ENCODE results near the gene GAGE10.
"Not testable (repeated sequence)": the region's sequence is repeated elsewhere in the genome, so short reads cannot be mapped to it uniquely, and the experiment has no call there.

Gene GAGE10

DNA sequence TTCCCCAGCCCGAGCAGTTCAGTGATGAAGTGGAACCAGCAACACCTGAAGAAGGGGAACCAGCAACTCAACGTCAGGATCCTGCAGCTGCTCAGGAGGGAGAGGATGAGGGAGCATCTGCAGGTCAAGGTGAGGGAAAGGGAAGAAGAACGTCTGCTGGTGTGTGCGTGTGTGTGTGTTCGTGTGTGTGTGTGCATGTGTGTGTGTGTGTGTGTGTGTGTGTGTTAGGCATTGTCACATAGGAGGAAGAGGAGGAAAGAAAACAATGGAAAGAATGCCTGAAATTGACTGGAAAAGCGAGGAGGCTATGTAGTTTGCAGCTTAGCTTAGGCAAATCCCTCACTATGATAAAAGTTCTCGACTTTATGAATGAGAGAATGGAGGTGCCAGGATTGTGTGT, 20.3 kb downstream of the GAGE10 start:
- not testable (repeated sequence) for DNase-seq (ENCODE audit: low read depth)

DNA sequence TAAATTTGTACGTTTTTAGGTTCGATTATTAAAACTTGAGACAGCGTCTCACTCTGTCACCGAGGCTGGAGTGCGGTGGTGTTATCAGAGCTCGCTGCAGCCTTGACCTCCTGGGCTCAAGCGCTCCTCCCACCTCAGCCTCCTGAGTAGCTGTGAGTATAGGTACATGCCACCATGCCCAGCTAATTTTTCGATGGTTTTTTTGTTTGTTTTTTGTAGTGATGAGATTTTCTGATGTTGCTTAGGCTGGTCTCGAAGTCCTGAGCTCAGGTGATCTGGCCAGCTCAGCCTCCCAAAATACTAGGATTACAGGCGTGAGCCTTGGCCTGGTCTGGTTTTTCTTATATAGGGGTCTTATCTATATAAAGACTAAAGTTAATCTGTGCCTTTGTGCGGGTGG, 27.0 kb downstream of the GAGE10 start:
- not testable (repeated sequence) for DNase-seq (ENCODE audit: low read depth)

DNA sequence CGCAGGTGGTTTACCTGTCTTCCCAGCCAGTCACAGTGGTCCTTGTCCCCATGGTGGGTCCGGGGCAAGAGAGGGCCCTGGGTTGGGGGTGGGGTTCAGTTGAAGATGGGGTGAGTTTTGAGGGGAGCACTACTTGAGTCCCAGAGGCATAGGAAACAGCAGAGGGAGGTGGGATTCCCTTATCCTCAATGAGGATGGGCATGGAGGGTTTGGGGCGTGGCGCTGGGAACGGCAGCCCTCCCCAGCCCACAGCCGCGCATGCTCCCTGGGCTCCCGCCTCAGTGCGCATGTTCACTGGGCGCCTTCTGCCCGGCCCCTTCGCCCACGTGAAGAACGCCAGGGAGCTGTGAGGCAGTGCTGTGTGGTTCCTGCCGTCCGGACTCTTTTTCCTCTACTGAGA, 27.8 kb downstream of the GAGE10 start, which contains the start of gene GAGE13:
Gene GAGE13 (plus strand): TSS at position 301 of the 400 bp plus-strand sequence. CDS start 1,156 bp downstream, outside the sequence.
- DNase-seq (ENCODE audit: low read depth): not testable (repeated sequence)

DNA sequence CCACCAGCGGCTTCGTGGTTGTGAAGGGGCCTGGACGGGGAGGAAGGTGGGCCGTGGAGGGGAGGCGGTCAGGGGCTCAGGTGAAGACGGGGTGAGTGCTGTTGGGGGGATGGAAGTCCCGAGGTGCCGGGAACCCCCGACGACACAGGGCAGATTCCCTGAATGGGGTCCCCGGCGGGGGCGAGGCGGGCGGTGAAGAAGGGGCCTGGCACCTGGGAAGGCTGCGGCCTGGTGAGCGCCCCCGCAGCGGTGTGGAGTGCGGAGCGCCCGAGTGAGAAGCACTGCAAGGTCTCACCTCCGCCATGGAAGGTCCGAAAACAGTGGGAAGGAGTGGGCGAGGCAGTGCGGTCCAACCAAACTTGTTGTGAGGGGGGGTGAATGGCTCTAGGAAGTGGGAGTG, 28.4 kb downstream of the GAGE10 start:
- not testable (repeated sequence) for DNase-seq (ENCODE audit: low read depth)

DNA sequence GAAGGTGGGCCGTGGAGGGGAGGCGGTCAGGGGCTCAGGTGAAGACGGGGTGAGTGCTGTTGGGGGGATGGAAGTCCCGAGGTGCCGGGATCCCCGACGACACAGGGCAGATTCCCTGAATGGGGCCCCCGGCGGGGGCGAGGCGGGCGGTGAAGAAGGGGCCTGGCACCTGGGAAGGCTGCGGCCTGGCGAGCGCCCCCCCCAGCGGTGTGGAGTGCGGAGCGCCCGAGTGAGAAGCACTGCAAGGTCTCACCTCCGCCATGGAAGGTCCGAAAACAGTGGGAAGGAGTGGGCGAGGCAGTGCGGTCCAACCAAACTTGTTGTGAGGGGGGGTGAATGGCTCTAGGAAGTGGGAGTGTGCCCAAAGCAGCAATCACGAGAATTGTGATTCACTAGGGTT, 38.0 kb downstream of the GAGE10 start:
- not testable (repeated sequence) for DNase-seq (ENCODE audit: low read depth)

DNA sequence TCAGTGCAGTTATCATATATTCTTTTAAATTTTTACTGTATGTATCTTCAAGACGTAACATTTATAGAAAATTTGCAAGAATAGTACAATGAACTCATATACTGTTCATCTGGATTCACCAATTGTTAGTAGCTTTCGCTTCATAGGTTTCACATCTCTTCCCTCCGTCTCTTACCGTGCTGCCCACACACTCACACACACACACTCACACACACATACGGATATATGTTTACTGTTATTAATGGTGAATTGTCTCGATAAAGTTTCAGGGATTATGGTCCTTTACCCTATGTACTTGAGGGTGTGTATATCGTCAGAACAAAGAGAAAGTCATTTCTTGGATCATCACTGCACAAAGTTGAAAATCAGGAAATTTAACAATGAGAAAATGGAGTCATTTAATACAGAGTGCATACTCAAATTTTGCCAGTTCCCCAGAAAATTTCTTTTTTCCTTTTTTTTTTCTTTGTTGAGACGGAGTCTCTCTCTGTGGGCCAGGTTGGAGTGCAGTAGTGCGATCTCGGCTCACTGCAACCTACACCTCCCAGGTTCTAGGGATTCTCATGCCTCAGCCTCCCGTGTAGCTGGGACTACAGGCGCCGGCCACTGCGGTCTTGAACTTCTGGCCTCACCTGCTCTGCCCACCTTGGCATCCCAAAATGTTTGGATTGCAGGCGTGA, 41.2 kb downstream of the GAGE10 start:
- DNase-seq (ENCODE audit: low read depth): not testable (repeated sequence)

DNA sequence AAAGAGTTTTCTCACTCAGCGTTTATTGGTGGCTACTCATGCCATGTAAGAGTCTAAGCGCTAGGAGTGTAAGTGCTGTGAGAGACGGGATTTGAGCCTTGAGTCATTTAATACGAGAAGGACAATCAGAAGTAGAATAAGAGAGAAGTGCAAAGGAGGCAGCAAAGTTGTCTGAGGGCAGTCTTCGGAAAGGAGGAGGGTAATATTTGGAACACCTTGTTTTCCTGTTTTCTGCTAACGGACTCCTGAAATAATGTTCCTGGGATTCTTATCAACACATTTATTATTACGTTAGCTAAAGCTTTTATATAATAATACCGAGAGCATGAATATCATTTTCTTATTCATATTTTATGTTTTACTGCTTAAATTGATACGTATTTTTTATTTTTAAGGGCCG, 42.0 kb downstream of the GAGE10 start:
- DNase-seq (ENCODE audit: low read depth): not testable (repeated sequence)

DNA sequence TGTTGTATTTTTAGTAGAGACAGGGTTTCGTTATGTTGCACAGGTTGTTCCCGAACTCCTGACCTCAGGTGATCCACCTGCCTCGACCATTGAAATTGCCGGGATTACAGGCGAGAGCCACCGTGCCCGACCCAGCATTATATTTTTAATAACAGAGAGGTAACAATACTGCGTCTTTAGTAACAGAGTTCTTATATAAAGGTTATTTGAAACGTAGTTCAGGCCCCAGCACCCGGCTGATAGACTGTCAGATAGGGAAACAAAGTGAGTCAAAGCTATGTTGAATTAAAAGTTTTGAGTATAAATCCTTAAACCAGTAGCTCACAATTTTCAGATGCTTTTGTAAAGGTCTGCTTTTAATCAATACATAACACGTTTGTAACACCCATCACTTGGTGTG, 42.7 kb downstream of the GAGE10 start:
- DNase-seq (ENCODE audit: low read depth): not testable (repeated sequence)

Data from EH (cell line).